ENCODE measurements around the gene PDS5B.
"Not testable (repeated sequence)": the region's sequence is repeated elsewhere in the genome, so short reads cannot be mapped to it uniquely, and the experiment has no call there.

The PDS5B gene

GRCh38 chr13:32821149-32821688 is 235.0 kb downstream of the PDS5B start:
- no peak for DNase-seq

DNA sequence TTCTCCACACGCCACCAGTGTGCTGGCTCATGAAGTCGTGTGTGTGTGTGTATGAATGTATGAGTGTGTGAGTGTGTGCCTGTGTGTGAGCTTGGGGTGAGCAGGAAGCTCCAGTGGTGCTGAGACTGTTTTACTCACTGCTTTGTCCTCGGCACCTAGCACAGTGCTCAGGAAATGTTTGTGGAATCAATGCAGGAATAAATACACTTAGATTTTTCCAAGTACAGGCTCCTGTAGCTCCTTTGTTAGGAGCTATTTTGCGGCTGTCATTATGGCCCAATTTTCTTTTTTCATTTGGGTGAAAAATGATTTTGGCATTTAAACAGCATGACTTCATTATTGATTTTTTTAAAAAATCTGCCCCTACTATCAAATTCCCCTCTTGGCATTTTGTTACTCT is 236.5 kb downstream of the PDS5B start:
- DNase-seq = peak in 2 of 3 experiments; percentile 47 to 50

DNA sequence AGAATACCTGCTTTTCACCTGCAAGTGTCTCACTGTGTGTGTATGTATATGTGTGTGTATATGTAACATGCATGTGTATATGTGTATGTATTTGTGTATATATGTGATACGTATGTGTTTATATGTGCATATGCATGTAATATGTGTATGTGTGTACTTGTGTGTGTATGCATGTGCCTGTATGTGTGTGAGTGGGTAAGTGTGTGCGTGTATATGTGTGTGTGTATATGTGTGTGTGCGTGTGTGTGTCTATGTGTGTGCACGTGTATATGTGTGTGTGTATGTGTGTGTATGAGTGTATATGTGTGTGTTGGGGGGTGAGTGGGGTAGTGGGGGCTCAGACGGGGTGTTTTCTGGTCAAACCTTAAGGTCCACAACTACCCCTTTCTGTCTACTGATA is 237.3 kb downstream of the PDS5B start:
- no peak for DNase-seq

- peak in 1 of 3 experiments; percentile 37 for DNase-seq
These were observed 237.8 kb downstream of the PDS5B start for GRCh38 chr13:32824061-32824460.

DNA sequence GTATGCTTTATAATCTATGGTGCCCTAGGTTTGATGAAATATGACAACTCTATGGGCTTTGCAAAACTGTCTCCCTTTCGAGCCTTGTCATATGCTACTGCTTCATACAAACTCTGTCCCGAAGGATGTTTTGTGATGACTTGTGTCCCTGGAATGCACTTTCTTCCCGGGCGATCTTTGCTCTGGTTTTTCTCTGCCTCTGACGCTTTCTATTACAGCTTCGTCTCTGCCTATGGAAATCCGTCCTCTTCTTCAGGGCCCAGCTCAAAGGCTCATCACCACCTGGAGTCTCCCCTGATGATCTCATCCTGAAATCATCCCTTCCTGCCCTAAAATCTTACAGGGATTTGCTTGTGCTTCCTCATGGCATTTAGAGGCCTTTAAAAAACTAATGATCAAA is 238.4 kb downstream of the PDS5B start:
- DNase-seq = no peak

DNA sequence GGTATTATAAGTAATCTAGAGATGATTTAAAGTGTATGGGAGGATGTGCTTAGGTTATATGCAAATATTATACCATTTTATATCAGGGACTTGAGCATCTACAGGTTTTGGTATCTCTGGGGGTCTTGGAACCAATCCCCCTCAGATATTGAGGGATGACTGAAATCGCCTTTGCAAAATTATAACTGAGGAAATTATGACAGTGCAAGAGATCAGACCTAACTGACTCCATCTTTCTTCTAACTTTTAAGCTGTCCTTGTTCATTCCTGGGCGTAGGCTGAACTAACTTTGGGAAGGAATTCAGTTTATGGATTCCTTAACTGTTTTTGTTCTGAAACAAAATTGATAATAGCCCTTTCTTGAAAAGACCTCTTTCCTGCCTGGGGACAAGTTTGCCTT is 239.2 kb downstream of the PDS5B start:
- DNase-seq = no peak

DNA sequence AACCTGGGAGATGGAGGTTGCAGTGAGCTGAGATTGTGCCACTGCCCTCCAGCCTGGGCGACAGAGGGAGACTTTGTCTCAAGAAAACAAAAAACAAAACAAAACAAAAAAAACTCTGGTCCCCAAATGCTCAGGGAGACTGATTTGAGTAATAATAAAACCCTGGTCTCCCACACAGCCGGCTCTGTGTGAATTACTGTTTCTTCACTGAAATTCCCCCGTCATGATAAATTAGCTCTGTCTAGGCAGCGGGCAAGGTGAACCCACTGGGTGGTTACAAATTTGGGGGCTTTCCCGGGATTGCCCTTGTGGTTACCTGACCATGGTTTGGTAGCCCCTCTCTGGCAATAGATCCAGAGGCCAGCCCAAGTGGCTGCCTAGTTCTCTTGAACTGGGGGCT is 240.1 kb downstream of the PDS5B start:
- not testable (repeated sequence) for DNase-seq
